Fibroblast of mammary gland (primary cell): ENCODE data around the gene NEK7.

Experiments
- DNase-seq: peaks from one replicate; pipeline ENCODE4 v3.0.0-alpha.2; 2010; ENCODE audit warnings: low read depth
- H3K4me3 ChIP-seq: 2 replicates; pipeline ENCODE4 v1.5.1; 2011; ENCODE audit warnings: low read depth, mild to moderate bottlenecking, low read length, moderate library complexity; ENCODE audit not compliant: control insufficient read depth
- CTCF ChIP-seq: conservative IDR thresholded peaks from 2 replicates; pipeline ENCODE4 v1.5.1; 2011; ENCODE audit warnings: low read depth, low read length, inconsistent platforms; ENCODE audit not compliant: control insufficient read depth, insufficient read depth

The NEK7 gene

GRCh38 chr1:198357937-198358336 lies 201.1 kb downstream of the NEK7 start:
- no peak for DNase-seq
- TF ChIP-seq CTCF: no peak
- no peak overlapping the region for H3K4me3 ChIP-seq

DNA sequence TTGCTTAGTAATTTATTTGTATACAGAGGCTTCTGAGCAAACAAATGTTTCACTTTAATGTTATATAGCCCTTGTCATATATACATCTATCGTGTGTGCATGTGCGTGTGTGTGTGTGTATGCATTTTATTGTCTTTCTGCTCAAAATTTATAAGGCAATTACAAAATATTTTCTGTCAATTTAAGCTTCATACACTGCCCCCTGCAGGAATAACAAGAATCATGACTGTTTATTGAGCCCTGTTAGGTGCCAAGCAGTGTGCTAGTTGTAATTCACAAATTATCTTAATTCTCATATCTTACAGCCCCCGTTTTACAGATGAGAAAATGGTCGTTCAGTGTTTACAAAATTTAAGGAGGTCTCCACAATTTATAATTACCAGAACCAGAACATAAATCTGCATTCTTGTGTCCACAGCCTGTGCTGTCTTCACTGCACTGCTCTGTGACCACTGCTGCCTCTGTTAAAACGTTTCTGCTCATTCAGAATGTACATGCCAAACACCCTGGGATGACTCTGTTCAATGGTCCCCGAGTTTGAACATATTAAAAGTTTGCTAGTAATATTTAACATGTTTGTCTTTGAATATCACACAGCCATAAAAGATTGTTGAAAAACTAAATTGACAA lies 202.3 kb downstream of the NEK7 start:
- peak; percentile 57 for DNase-seq
- TF ChIP-seq CTCF: peak; percentile 51
- H3K4me3 ChIP-seq: no peak overlapping the region

GRCh38 chr1:198360208-198360729 lies 203.5 kb downstream of the NEK7 start:
- TF ChIP-seq CTCF: no peak

GRCh38 chr1:198361237-198361767 lies 204.5 kb downstream of the NEK7 start:
- no peak for TF ChIP-seq CTCF
- peak; percentile 3 for DNase-seq
- no peak overlapping the region for H3K4me3 ChIP-seq

More at GRCh38 chr1:198360208-198360729, 203.5 kb downstream of the NEK7 start:
- DNase-seq: no peak
- no peak overlapping the region for H3K4me3 ChIP-seq

GRCh38 chr1:198363625-198364151 lies 206.9 kb downstream of the NEK7 start:
- no peak for TF ChIP-seq CTCF
- H3K4me3 ChIP-seq: no peak overlapping the region
- no peak for DNase-seq

DNA sequence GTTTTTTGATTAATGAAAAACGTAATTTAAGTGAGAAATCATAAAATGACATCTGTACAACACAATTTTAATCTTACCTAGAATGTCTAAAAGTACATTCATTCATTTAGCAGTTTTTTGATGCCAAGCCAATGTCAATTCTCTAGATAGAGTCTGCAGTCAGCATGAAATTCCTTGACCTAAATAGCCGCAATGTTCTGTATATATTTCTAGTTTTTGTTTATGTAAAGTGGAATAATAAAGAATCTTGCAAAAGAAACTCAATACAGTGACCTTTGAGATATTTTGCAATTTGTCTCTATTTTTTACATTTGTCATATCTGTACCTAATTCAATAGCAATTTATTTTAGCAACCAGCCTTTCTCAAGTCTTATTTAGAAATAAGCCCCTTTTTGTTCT lies 207.7 kb downstream of the NEK7 start:
- no peak overlapping the region for H3K4me3 ChIP-seq
- DNase-seq: no peak
- no peak for TF ChIP-seq CTCF
